Endothelial cell of umbilical vein (primary cell): ENCODE results near the gene METTL5. TPM values are rescaled to one million over a fixed set of nuclear protein-coding genes. Genes with fewer than 3 reads are reported as not detected.

Source experiments
- BruUV-seq: library from RNA; stranded (reverse); fragments of 400-500 nt; replicated peaks from 2 replicates; lab custom pipeline; 2021; lab: Mats Ljungman, UMichigan
- CTCF ChIA-PET: fragments of 300-600, 350-600 bp; sonication (Branson Sonifier 250); formaldehyde crosslinking; loops from one replicate; lab custom pipeline; 2021; ENCODE audit warnings: antibody characterized with exemption, inconsistent platforms; lab: Charles Lee
- POLR2A ChIA-PET: fragments of 300-600, 350-600 bp; sonication (Branson Sonifier 250); formaldehyde crosslinking; loops from one replicate; lab custom pipeline; 2021; ENCODE audit warnings: antibody characterized with exemption, inconsistent platforms; lab: Charles Lee
- DNase-seq: peaks from one replicate; pipeline ENCODE4 v3.0.0-alpha.2; 2011; ENCODE audit warnings: low read depth, low spot score
- FAIRE-seq: peaks from 2 replicates; lab custom pipeline; 2011; peaks lifted over from hg19 to GRCh38; lab: Jason Lieb, UNC
- H2AFZ ChIP-seq: 2 replicates; pipeline ENCODE4 v1.6.0; 2012; ENCODE audit warnings: low read depth, low read length, control low read depth, inconsistent platforms
- H3K27ac ChIP-seq: 2 replicates; pipeline ENCODE4 v1.5.1; 2011; ENCODE audit warnings: low read depth, mild to moderate bottlenecking, control low read depth, low read length, moderate library complexity; ENCODE audit not compliant: insufficient read depth
- H3K27me3 ChIP-seq, 2 experiments: 2 replicates each; pipeline versions ENCODE4 v1.6.0 to v1.6.1; 2011; ENCODE audit warnings: low read length in 2 of 2, mixed read lengths in 1 of 2; ENCODE audit not compliant: control insufficient read depth in 2 of 2, insufficient read depth in 2 of 2
- H3K36me3 ChIP-seq, 2 experiments: 2 replicates in 1 of 2; 3 replicates in 1 of 2; pipeline ENCODE4 v1.5.1; 2011; ENCODE audit warnings: low read length in 2 of 2, mild to moderate bottlenecking in 1 of 2, moderate library complexity in 1 of 2; ENCODE audit not compliant: control insufficient read depth in 2 of 2, insufficient read depth in 2 of 2; ENCODE audit errors: extremely low read depth in 1 of 2
- H3K4me1 ChIP-seq: 3 replicates; pipeline ENCODE4 v1.5.1; 2011; ENCODE audit warnings: mild to moderate bottlenecking, low read length; ENCODE audit not compliant: control insufficient read depth, insufficient read depth; ENCODE audit errors: extremely low read depth
- H3K4me2 ChIP-seq: 2 replicates; pipeline ENCODE4 v1.6.1; 2011; ENCODE audit warnings: low read length, control low read depth, mixed read lengths; ENCODE audit not compliant: insufficient read depth
- H3K4me3 ChIP-seq, 3 experiments: fragments of 200-600 bp in 1 of 3; sonication (generic), shearing (Covaris generic) in 1 of 3; replicated peaks in 1 of 3; 2 replicates each; pipeline ENCODE4 v1.5.1; 2011 to 2016; ENCODE audit warnings: control low read depth in 3 of 3, low read length in 3 of 3, mild to moderate bottlenecking in 2 of 3, inconsistent platforms in 1 of 3, low read depth in 1 of 3, moderate library complexity in 1 of 3; ENCODE audit not compliant: insufficient read depth in 1 of 3
- H3K79me2 ChIP-seq: 2 replicates; pipeline ENCODE4 v1.6.0; 2012; ENCODE audit warnings: low read length, inconsistent platforms; ENCODE audit not compliant: control insufficient read depth, insufficient read depth
- H3K9ac ChIP-seq: replicated peaks from 2 replicates; pipeline ENCODE3; 2011; ENCODE audit warnings: low read length, control low read depth; ENCODE audit not compliant: insufficient read depth; ENCODE audit errors: extremely low read depth
- H3K9me1 ChIP-seq: replicated peaks from 3 replicates; pipeline ENCODE4 v1.6.0; 2011; ENCODE audit warnings: mild to moderate bottlenecking, low read length; ENCODE audit not compliant: control insufficient read depth, insufficient read depth; ENCODE audit errors: extremely low read depth
- H3K9me3 ChIP-seq: replicated peaks from 2 replicates; pipeline ENCODE4 v1.5.1; 2012; ENCODE audit warnings: low read length, inconsistent platforms; ENCODE audit not compliant: control insufficient read depth, insufficient read depth
- H4K20me1 ChIP-seq: replicated peaks from 2 replicates; pipeline ENCODE3; 2011; ENCODE audit warnings: mild to moderate bottlenecking, low read length; ENCODE audit not compliant: control insufficient read depth, insufficient read depth; ENCODE audit errors: extremely low read depth
- EZH2 ChIP-seq: IDR thresholded peaks from 2 replicates; pipeline ENCODE4 v1.6.1; 2012; ENCODE audit warnings: borderline replicate concordance, low read depth, mild to moderate bottlenecking, moderate library complexity, low read length, inconsistent platforms; ENCODE audit not compliant: severe bottlenecking
- FOS ChIP-seq: IDR thresholded peaks from 2 replicates; pipeline ENCODE4 v1.6.1; 2011; ENCODE audit warnings: mild to moderate bottlenecking, low read length, moderate library complexity, borderline replicate concordance; ENCODE audit not compliant: insufficient read depth
- GATA2 ChIP-seq: IDR thresholded peaks from 2 replicates; pipeline ENCODE4 v1.7.0; 2011; ENCODE audit warnings: low read depth, mild to moderate bottlenecking, moderate library complexity, mixed read lengths, low read length; ENCODE audit not compliant: insufficient read length, insufficient read depth
- JUN ChIP-seq: IDR thresholded peaks from 2 replicates; pipeline ENCODE4 v1.6.1; 2011; ENCODE audit warnings: borderline replicate concordance, low read depth; ENCODE audit not compliant: insufficient read length, insufficient read depth
- MYC ChIP-seq: IDR thresholded peaks from one replicate; pipeline ENCODE4 v1.6.1; 2011; ENCODE audit warnings: mild to moderate bottlenecking, low read depth, low read length
- POLR2A ChIP-seq: IDR thresholded peaks from 2 replicates; pipeline ENCODE4 v1.6.1; 2012; ENCODE audit warnings: low read depth, mild to moderate bottlenecking, control low read depth, low read length
- POLR2AphosphoS5 ChIP-seq: IDR thresholded peaks from 2 replicates; pipeline ENCODE4 v1.6.1; 2012; ENCODE audit warnings: low read depth, mild to moderate bottlenecking, control low read depth, low read length, moderate library complexity; ENCODE audit not compliant: insufficient read depth
- dilution Hi-C: fragments of 300-500 bp; cut with MboI; formaldehyde crosslinking; loops from one replicate; pipeline ENCODE4 v1.15.0; 2019; ENCODE audit warnings: low sequenced_read_pairs; ENCODE audit not compliant: extremely low pct_ligation_motif_present
- intact Hi-C: fragments of 100-400 bp; cut with micrococcal nuclease; formaldehyde crosslinking; loops from one replicate; pipeline ENCODE4 v1.10.0; 2022
- polyA plus RNA-seq, 4 experiments: library from polyadenylated mRNA; depleted of rRNA in 3 of 4; stranded (reverse) in 3 of 4; unstranded in 1 of 4; fragments of >200 nt; gene quantifications; 2 replicates each; pipeline versions ENCODE4 v1.2.1 to v1.2.3, GENCODE V29; 2011 to 2012; ENCODE audit warnings: missing spikeins in 1 of 4
- total RNA-seq: library from RNA; stranded (reverse); gene quantifications from 2 replicates; pipeline ENCODE4 v1.2.3, GENCODE V29; 2021
- TF ChIP-seq, protein P1 (sequence below): IDR thresholded peaks from 2 replicates; pipeline ENCODE4 v1.6.1; 2011; ENCODE audit not compliant: insufficient read depth, insufficient read length
- TF ChIP-seq, protein P2 (sequence below), 2 donors: IDR thresholded peaks; 1 replicate in 1 of 2; 2 replicates in 1 of 2; pipeline ENCODE4 v1.5.1; 2011; ENCODE audit warnings: low read length in 2 of 2, mild to moderate bottlenecking in 2 of 2, moderate library complexity in 2 of 2, control low read depth in 1 of 2, inconsistent platforms in 1 of 2, low read depth in 1 of 2; ENCODE audit not compliant: insufficient read depth in 1 of 2; ENCODE audit errors: extremely low read depth in 1 of 2

The METTL5 gene
- total and polyA plus RNA-seq, 2 donors (not counting 3 experiments of a cell fraction or from before 2014, with no cell fraction given): 27.0 to 52.0 TPM

DNA sequence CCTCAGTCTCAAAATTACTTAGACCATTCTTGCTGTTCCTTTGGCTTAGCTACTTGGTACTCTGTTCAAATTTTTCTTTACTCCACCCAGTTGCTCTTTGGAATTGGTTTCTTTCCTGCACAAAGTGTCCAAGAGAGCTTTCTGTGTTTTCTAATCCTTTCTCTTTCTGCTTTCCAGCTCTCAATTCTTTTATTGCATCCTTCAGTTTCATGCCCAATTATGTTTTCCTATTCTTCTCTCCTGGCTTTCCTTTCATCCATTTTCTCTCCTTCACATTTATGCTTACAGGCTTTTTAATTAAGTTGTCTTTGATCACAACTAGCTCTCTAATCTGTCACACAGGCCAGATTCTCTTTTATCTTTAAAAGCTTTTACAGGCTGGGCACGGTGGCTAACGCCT, 40.8 kb upstream of the METTL5 start:
- DNase-seq: no peak
- no peak overlapping the region for H3K4me3 ChIP-seq
- no peaks in the 10 kb centered on the region for H3K27me3 ChIP-seq
- no peaks in the 10 kb centered on the region for H4K20me1 ChIP-seq
- CTCF ChIA-PET: interaction anchor here (0.6 to 1.2 kb wide), 3 partner anchors 8 to 413 kb away, joined by 3 read pairs; no protein-coding TSS in a partner anchor
- dilution Hi-C loops: no loop called here
- H3K36me3 ChIP-seq: no peaks in the 10 kb centered on the region
- no peak overlapping the region for H3K4me2 ChIP-seq
- no peak overlapping the region for H3K9ac ChIP-seq
- intact Hi-C loops: no loop called here
- FAIRE-seq: no peak
- TF ChIP-seq MYC (no peak), POLR2A (no peak), EZH2 (no peak), JUN (no peak), FOS (no peak), GATA2 (no peak), POLR2AphosphoS5 (no peak)
- TF ChIP-seq, protein P1, sequence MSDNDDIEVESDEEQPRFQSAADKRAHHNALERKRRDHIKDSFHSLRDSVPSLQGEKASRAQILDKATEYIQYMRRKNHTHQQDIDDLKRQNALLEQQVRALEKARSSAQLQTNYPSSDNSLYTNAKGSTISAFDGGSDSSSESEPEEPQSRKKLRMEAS: no peak
- TF ChIP-seq, protein P2, sequence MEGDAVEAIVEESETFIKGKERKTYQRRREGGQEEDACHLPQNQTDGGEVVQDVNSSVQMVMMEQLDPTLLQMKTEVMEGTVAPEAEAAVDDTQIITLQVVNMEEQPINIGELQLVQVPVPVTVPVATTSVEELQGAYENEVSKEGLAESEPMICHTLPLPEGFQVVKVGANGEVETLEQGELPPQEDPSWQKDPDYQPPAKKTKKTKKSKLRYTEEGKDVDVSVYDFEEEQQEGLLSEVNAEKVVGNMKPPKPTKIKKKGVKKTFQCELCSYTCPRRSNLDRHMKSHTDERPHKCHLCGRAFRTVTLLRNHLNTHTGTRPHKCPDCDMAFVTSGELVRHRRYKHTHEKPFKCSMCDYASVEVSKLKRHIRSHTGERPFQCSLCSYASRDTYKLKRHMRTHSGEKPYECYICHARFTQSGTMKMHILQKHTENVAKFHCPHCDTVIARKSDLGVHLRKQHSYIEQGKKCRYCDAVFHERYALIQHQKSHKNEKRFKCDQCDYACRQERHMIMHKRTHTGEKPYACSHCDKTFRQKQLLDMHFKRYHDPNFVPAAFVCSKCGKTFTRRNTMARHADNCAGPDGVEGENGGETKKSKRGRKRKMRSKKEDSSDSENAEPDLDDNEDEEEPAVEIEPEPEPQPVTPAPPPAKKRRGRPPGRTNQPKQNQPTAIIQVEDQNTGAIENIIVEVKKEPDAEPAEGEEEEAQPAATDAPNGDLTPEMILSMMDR (IDR thresholded peaks at IDR 0.05; ENCODE audit: extremely low read depth in 1 of 2, insufficient read depth in 1 of 2, low read depth in 1 of 2, low read length in 2 of 2): no peak
- no peak overlapping the region for H3K27ac ChIP-seq
- no peaks in the 10 kb centered on the region for H3K9me1 ChIP-seq
- H3K4me1 ChIP-seq: no peaks in the 10 kb centered on the region
- no peak overlapping the region for H2AFZ ChIP-seq
- POLR2A ChIA-PET: no interaction called here
- no peaks in the 10 kb centered on the region for H3K9me3 ChIP-seq
- no TSS peak for BruUV-seq
- H3K79me2 ChIP-seq: peaks cover 37% of the 10 kb centered on the region
